ENCODE data around the gene HSD11B1L.

DNA sequence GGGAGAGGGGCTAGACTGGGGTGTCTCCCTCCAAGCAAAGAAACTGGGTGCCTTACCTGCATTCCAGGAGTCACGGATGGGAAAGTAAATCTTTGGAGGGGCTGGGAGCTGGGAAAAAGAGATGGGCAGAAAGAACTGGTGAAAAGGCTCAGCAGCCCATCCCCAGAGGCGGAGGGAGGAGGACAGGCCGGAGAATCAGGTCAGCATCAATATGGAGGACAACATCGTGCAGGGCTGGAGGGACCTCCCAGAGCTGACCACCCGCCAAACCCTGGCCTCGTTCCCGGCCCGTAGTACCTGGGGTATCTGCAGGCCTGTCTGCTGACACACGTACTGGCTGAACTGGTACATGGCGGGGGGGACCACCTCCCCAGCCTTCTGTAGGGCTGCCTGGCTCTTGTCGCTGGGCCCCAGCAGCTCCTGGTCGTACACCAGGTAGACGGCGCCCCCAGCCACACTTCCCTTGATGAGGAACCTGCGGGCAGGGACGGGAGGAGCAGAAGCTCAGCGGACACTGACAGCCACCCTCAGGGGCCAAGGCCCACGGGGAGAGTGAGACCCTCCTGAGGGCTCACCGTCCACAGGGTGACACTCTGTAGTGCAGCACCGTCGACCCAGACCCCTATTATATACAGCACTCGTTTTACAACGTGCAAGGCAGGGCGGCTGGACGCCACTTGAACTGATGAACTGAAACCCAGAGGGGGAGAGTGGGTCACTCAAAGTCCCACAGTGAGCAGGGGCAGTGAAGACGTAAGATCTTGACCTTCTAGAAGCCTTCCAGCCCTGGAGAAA, 1.3 kb upstream of the HSD11B1L start:
- TF ChIP-seq, protein P1, sequence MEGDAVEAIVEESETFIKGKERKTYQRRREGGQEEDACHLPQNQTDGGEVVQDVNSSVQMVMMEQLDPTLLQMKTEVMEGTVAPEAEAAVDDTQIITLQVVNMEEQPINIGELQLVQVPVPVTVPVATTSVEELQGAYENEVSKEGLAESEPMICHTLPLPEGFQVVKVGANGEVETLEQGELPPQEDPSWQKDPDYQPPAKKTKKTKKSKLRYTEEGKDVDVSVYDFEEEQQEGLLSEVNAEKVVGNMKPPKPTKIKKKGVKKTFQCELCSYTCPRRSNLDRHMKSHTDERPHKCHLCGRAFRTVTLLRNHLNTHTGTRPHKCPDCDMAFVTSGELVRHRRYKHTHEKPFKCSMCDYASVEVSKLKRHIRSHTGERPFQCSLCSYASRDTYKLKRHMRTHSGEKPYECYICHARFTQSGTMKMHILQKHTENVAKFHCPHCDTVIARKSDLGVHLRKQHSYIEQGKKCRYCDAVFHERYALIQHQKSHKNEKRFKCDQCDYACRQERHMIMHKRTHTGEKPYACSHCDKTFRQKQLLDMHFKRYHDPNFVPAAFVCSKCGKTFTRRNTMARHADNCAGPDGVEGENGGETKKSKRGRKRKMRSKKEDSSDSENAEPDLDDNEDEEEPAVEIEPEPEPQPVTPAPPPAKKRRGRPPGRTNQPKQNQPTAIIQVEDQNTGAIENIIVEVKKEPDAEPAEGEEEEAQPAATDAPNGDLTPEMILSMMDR (IDR thresholded peaks at IDR 0.05): no peak
- TF ChIP-seq POLR2A (IDR thresholded peaks at IDR 0.05): no peak
